OCI-LY3 (cell line): ENCODE data around the gene ELOVL2.

Source experiments
- EZH2phosphoT487 ChIP-seq: fragments of 200-600 bp; shearing (Covaris generic); IDR thresholded peaks from 2 replicates; pipeline ENCODE4 v1.6.1; 2018; ENCODE audit warnings: antibody characterized with exemption, mixed run types, low read depth
- TF ChIP-seq, protein P1 (sequence below): fragments of 200-600, 300-600 bp; sonication (generic); IDR thresholded peaks from 2 replicates; pipeline ENCODE4 v1.5.1; 2014; ENCODE audit warnings: antibody characterized with exemption, low read length, low read depth

DNA sequence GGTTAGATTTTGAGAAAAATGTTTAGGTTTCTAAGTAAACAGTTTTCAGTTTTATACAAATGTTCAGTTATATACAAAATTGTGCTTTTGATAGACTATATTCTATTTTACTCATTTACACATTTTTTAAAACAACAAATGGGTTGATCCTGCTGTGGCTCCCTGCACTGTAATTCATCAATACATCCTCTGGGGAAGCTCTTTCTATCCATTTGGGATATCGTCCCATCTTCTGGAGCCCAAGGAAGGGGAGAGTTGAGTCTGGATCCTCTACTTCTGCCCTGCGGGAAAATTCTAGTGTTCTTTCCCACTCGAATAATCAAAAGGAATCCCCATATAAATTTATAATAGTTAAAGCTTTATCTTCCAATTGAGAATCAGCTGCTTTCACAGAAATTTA lies 82.3 kb downstream of the ELOVL2 start:
- TF ChIP-seq, protein P1, sequence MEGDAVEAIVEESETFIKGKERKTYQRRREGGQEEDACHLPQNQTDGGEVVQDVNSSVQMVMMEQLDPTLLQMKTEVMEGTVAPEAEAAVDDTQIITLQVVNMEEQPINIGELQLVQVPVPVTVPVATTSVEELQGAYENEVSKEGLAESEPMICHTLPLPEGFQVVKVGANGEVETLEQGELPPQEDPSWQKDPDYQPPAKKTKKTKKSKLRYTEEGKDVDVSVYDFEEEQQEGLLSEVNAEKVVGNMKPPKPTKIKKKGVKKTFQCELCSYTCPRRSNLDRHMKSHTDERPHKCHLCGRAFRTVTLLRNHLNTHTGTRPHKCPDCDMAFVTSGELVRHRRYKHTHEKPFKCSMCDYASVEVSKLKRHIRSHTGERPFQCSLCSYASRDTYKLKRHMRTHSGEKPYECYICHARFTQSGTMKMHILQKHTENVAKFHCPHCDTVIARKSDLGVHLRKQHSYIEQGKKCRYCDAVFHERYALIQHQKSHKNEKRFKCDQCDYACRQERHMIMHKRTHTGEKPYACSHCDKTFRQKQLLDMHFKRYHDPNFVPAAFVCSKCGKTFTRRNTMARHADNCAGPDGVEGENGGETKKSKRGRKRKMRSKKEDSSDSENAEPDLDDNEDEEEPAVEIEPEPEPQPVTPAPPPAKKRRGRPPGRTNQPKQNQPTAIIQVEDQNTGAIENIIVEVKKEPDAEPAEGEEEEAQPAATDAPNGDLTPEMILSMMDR: no peak
- TF ChIP-seq EZH2phosphoT487: no peak
